HG02763 (cell line): ENCODE data around the gene ERP44.
A peak's percentile ranks its signal among the peaks of the same experiment; 100 is the strongest.
"Not testable (repeated sequence)": the region's sequence is repeated elsewhere in the genome, so short reads cannot be mapped to it uniquely, and the experiment has no call there.

Experiments
- ATAC-seq: cut with Tn5 transposase; IDR thresholded peaks from one replicate; pipeline ENCODE4 v1.9.1; 2021; ENCODE audit warnings: mild to moderate bottlenecking, moderate library complexity; ENCODE audit not compliant: unreplicated experiment

The ERP44 gene

DNA sequence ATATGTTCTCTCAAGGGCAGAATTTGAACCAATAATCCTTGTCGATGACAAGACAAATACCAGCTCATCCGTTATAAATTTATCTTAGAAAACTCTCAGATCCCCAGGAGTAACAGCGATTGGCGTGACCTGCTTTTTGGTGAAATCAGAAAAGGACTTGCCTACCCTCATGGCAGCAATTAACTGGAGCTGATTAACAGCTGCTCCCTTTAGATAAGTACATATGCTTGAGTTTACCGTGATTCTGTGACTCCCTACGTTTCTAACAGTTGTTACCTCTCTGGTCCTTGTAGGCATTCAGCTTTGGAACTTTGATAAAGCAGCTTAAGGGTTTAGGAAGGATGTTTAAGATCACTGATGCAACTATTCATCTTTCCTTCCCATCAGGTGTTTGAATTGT lies 2.8 kb upstream of the ERP44 start:
- ATAC-seq, result no peak

- no peak for ATAC-seq
These were observed 1.4 kb upstream of the ERP44 start for GRCh38 chr9:100100146-100100667.

- ATAC-seq, result no peak
These were observed 882 bp upstream of the ERP44 start for GRCh38 chr9:100099722-100100042.

DNA sequence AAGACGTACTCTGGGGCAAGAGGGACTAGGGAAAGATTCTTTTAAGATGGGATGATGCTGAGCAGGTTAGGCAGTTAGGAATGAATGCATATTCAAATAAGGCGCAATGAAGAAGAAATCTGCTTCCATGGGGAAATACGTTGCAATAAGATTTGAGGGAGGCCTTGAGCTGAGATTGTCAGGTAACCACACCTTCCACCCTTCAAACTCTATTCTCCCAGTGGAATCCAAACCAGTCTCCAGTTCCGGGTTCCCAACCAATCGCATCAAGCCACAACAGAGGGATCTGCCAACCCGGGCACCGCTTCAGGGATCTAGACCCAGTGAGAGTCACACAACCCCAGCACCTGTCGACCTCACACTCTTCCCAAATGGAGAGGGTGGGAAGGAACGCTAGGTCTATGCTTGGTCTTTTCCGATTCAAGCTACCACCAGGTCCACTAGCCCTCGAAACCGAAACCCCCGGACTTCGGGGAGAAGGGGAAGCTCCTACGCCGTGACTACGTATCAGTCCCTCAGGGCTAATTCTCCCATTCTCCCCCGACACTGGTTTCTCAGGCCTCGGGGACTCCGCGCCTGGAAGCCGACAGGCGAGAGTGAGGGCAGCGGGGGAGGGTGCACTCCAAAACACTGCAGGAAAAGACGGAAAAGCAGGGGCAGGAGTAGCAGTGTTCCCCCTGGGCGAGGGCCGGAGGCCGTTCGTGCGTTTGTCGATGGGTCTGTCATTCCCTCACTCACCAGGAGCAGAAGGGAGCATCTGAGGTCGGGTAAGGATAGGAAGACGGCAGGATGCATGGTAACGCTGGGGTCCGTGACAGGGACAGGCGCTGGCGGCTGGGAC lies 534 bp downstream of the ERP44 start:
- peak; percentile 2 for ATAC-seq

- no peak for ATAC-seq
These were observed 2.4 kb downstream of the ERP44 start for GRCh38 chr9:100096378-100096916.

GRCh38 chr9:100094411-100094810 lies 4.4 kb downstream of the ERP44 start:
- ATAC-seq, result not testable (repeated sequence)

GRCh38 chr9:100092066-100092465 lies 6.7 kb downstream of the ERP44 start:
- ATAC-seq, result no peak

- no peak for ATAC-seq
These were observed 7.2 kb downstream of the ERP44 start for GRCh38 chr9:100091650-100092049.

DNA sequence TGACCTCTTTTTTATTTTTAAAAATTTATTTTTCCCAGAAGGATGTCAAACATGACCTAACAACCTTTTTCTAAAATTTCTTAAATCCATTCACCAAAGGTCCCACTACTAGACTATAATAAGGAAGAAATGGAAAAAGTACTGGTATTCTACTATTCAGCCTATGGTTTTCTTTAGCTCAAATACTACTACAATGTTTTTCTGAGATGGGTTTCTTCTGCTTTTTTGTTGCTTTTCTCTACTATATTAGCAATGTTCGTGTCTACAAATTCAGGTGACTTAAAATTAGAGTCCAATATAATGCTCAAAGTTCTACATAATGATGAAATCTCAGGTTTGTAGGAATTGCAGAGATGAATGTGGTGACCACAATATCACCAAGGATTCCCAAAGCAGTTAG lies 7.9 kb downstream of the ERP44 start:
- no peak for ATAC-seq

DNA sequence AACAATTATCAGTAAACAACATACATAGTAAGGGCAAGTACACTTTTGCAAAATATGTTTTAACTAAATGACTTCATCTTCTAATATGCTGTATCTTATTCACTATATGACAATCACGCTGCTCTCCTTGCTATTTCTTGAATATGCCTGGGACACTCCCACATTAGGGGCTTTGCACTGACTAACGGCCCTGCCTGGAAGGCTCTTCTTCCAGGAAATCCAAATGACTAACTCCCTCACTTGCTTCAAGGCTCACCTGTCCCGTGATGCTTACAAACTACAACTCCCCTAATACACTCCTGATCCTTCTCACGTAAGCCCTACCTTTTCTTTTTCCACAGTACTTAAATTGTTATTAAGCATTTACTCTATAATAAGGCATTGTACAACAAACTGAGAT lies 10.6 kb downstream of the ERP44 start:
- ATAC-seq, result no peak

GRCh38 chr9:100087218-100087617 lies 11.6 kb downstream of the ERP44 start:
- ATAC-seq, result no peak

- no peak for ATAC-seq
These were observed 12.6 kb downstream of the ERP44 start for GRCh38 chr9:100086097-100086635.

DNA sequence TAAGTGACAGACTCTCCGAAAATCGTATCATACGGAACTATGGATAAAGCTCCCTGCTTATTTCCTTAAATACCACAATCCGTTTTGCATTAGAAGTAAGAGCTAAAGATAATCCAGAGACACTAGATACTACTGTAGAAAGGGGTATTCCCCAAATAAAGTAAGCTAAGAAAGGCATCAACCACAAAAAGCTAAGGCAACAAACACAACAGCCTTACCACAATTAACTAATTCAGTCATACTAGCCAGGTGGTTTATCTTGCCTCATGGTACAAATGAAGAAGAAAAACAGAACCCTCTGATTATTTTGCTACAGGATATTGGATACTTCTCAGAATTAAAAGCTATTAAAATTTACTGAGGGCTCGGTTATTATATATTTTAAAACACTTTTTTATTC lies 14.1 kb downstream of the ERP44 start:
- ATAC-seq, result peak; percentile 83

DNA sequence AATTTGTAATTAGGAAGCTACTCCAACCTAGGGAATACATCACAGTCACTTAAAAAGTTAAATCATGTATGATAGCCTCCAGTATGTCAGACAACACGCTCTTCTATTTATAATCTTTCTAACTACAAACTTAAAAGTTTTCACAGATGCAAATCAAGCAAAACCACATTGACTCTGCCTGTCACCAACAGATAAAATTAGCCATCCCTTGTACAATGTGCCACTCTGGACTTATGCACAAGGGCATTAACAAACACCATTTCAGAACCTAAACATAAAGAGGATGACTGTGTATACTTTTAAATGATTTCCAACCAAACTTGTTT lies 14.7 kb downstream of the ERP44 start:
- peak; percentile 58 for ATAC-seq

- ATAC-seq, result peak; percentile 38
These were observed 15.2 kb downstream of the ERP44 start for GRCh38 chr9:100083448-100084127.

DNA sequence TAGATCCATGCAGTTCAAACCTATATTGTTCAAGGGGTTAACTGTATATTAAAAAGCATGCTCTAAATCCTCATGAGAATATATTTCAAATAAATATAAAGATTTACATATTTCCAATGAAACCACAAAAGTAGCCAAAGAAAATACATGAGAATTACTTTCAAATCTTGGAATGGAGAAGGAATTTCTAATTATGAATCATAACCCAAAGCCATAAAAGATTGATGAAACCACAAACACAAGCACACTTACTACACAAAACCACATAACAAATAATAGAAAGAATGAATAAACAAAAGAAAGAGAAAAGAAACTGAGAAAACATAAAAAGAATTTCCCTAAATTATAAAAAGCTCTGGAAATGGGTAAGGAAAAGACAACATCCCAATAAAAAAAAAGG lies 16.0 kb downstream of the ERP44 start:
- no peak for ATAC-seq

- not testable (repeated sequence) for ATAC-seq
These were observed 22.5 kb downstream of the ERP44 start for GRCh38 chr9:100076256-100076655.

GRCh38 chr9:100074989-100075388 lies 23.8 kb downstream of the ERP44 start:
- ATAC-seq, result no peak

DNA sequence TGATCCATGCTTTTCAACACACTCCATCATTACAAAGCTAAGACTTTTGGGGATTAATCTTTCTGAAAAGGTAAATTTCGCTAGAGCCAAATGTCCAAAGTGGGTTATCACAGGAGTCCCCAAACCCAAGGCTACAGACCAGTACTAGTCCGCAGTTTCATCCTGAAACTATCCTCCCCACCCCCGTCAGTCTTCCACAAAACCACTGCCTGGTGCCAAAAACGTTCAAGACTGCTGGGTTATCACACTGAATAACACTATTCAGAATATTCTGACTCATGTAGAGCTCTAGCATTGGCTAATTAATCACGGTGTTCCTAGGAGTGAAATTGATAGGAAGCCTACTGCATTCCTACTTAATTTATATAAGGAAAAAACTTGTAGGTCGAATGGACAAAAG lies 24.7 kb downstream of the ERP44 start:
- no peak for ATAC-seq

DNA sequence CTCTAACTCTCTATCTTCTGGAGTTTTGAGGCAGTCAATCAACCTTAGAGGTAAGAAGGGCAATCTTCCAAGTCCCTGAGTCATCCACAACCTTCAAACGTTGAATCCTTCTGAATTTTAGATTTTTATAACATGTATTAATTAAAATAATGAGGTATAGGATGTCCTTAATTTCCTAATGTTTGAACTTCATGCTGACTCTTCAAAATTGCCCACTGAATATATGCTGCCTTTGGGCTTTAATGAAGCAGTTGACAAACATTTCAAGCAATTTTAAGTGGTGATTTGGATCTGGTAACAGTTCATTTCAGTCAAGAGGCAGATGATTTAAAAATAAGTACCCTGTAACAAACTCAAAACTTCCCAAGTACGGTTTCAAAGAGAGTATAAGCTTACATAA lies 26.0 kb downstream of the ERP44 start:
- ATAC-seq, result no peak

DNA sequence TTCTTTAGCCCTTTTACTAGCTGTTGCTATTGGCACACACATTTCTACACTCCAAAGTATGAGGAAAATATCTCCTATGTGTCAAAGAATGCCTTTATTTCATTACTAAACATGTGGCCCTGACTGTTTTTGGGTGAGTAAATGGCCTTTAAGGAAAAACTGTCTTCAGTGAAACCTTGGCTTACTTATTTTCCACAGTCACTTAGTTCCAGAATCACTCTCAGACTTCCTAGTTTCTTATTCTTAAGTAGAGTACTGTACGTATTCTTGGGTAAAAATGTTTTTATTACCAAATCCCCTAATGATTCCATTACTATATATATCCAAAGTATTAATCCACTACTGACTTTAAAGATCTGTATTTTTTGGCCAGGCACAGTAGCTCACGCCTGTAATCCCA lies 27.5 kb downstream of the ERP44 start:
- ATAC-seq, result no peak
